ENCODE data around the gene UGT2A2.
"Not testable (repeated sequence)": the region's sequence is repeated elsewhere in the genome, so short reads cannot be mapped to it uniquely, and the experiment has no call there.

UGT2A2 gene

DNA sequence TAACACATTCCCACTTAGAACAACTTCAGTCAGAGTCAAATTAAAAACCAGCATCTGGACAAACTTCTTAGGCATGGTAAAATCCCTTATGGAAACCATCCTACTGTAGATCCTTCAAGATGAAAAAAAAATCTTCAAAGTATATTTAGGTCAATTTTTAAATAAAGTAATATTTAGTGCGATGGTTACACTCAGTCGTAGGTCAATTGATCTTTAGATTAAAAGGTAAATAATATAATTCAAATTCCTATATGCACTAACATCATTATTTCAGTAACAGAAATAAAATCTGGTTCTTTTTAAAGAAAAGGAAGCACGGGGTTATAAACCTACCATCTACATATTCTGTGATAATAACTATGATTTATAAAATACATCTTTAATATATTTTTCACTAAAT is at the start of gene UGT2A2:
TSS of gene UGT2A2 (minus strand) at position 101 of the 400 bp plus-strand sequence. CDS start at position 99, 2 bp downstream.
- no peaks in the 10 kb centered on the region for H3K27me3 ChIP-seq (ENCODE audit: low read depth)
- no peak within 1 kb of the TSS for H3K4me3 ChIP-seq
- no peaks in the 10 kb centered on the region for H3K36me3 ChIP-seq (replicated peaks)
- no peaks in the 10 kb centered on the region for H3K9me3 ChIP-seq
- in situ Hi-C loops (cut with MboI; ENCODE audit: low sequenced_read_pairs): no loop called here
- H3K4me1 ChIP-seq: no peaks in the 10 kb centered on the region
- DNase-seq (ENCODE audit: low spot score in 2 of 2): no peak

GRCh38 chr4:69684804-69685203 is 45.4 kb upstream of the UGT2A2 start:
- no peaks in the 10 kb centered on the region for H3K36me3 ChIP-seq (replicated peaks)
- DNase-seq (ENCODE audit: low spot score in 2 of 2): peak; percentile 43 to 95
- H3K27me3 ChIP-seq (ENCODE audit: low read depth): no peaks in the 10 kb centered on the region
- H3K4me3 ChIP-seq: no peak overlapping the region
- in situ Hi-C loops (cut with MboI; ENCODE audit: low sequenced_read_pairs): loop anchor here (25.0 kb wide), 2 partner anchors 202 to 502 kb away; partner anchors contain the start of gene ODAM
- peaks cover 14% of the 10 kb centered on the region for H3K4me1 ChIP-seq
- no peaks in the 10 kb centered on the region for H3K9me3 ChIP-seq

GRCh38 chr4:69668680-69669079 is 29.2 kb upstream of the UGT2A2 start:
- H3K4me1 ChIP-seq: no peaks in the 10 kb centered on the region; the same call in 1 of the 2 replicates
- no peaks in the 10 kb centered on the region for H3K36me3 ChIP-seq (replicated peaks)
- DNase-seq (ENCODE audit: low spot score in 2 of 2): no peak
- H3K27me3 ChIP-seq (ENCODE audit: low read depth): no peaks in the 10 kb centered on the region
- in situ Hi-C loops (cut with MboI; ENCODE audit: low sequenced_read_pairs): no loop called here
- no peak overlapping the region for H3K4me3 ChIP-seq
- no peaks in the 10 kb centered on the region for H3K9me3 ChIP-seq

DNA sequence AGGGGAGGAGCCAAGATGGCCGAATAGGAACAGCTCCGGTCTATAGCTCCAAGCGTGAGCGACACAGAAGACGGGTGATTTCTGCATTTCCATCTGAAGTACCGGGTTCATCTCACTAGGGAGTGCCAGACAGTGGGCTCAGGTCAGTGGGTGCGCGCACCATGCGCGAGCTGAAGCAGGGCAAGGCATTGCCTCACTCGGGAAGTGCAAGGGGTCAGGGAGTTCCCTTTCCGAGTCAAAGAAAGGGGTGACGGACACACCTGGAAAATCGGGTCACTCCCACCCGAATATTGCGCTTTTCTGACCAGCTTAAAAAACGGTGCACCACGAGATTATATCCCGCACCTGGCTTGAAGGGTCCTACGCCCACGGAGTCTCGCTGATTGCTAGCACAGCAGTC is 24.6 kb upstream of the UGT2A2 start:
- H3K27me3 ChIP-seq (ENCODE audit: low read depth); DNase-seq (ENCODE audit: low spot score in 2 of 2); H3K4me3 ChIP-seq; H3K36me3 ChIP-seq (replicated peaks); in situ Hi-C loops (cut with MboI; ENCODE audit: low sequenced_read_pairs); H3K9me3 ChIP-seq; H3K4me1 ChIP-seq: not testable (repeated sequence)

GRCh38 chr4:69661130-69661803 is 21.8 kb upstream of the UGT2A2 start:
- H3K4me1 ChIP-seq; H3K27me3 ChIP-seq (ENCODE audit: low read depth); H3K4me3 ChIP-seq; in situ Hi-C loops (cut with MboI; ENCODE audit: low sequenced_read_pairs); DNase-seq (ENCODE audit: low spot score in 2 of 2); H3K36me3 ChIP-seq (replicated peaks); H3K9me3 ChIP-seq: not testable (repeated sequence)

- Histone ChIP-seq H3K9me3 (no peaks in the 10 kb centered on the region; the same call in 1 of the 2 replicates), H3K36me3 (replicated peaks) (no peaks in the 10 kb centered on the region), H3K4me3 (no peak overlapping the region), H3K27me3 (ENCODE audit: low read depth) (no peaks in the 10 kb centered on the region), H3K4me1 (no peaks in the 10 kb centered on the region)
- in situ Hi-C loops (cut with MboI; ENCODE audit: low sequenced_read_pairs): no loop called here
- no peak for DNase-seq (ENCODE audit: low spot score in 2 of 2)
These were observed 18.7 kb upstream of the UGT2A2 start for GRCh38 chr4:69658133-69658532.

GRCh38 chr4:69656653-69657158 is 17.3 kb upstream of the UGT2A2 start:
- no peak for DNase-seq (ENCODE audit: low spot score in 2 of 2)
- no peaks in the 10 kb centered on the region for H3K36me3 ChIP-seq (replicated peaks)
- H3K9me3 ChIP-seq: no peaks in the 10 kb centered on the region
- H3K4me1 ChIP-seq: no peaks in the 10 kb centered on the region
- H3K4me3 ChIP-seq: no peak overlapping the region
- H3K27me3 ChIP-seq (ENCODE audit: low read depth): no peaks in the 10 kb centered on the region
- in situ Hi-C loops (cut with MboI; ENCODE audit: low sequenced_read_pairs): no loop called here

GRCh38 chr4:69653147-69653546 is 13.7 kb upstream of the UGT2A2 start, which contains the start of gene UGT2A1:
Gene UGT2A1, minus strand, starts transcription at chr4:69653247. Its CDS starts 5,603 bp downstream, at chr4:69647644.
- in situ Hi-C loops (cut with MboI; ENCODE audit: low sequenced_read_pairs): no loop called here
- H3K4me1 ChIP-seq: no peaks in the 10 kb centered on the region
- no peaks in the 10 kb centered on the region for H3K27me3 ChIP-seq (ENCODE audit: low read depth)
- no peak for DNase-seq (ENCODE audit: low spot score in 2 of 2)
- H3K9me3 ChIP-seq: no peaks in the 10 kb centered on the region
- no peaks in the 10 kb centered on the region for H3K36me3 ChIP-seq (replicated peaks)
- H3K4me3 ChIP-seq: no peak within 1 kb of the TSS

GRCh38 chr4:69650872-69651271 is 11.4 kb upstream of the UGT2A2 start:
- Histone ChIP-seq H3K27me3 (ENCODE audit: low read depth) (no peaks in the 10 kb centered on the region), H3K36me3 (replicated peaks) (no peaks in the 10 kb centered on the region), H3K4me3 (no peak overlapping the region), H3K4me1 (no peaks in the 10 kb centered on the region), H3K9me3 (no peaks in the 10 kb centered on the region)
- no peak for DNase-seq (ENCODE audit: low spot score in 2 of 2)
- in situ Hi-C loops (cut with MboI; ENCODE audit: low sequenced_read_pairs): no loop called here

- DNase-seq (ENCODE audit: low spot score in 2 of 2): no peak
- in situ Hi-C loops (cut with MboI; ENCODE audit: low sequenced_read_pairs): no loop called here
These were observed 10.2 kb upstream of the UGT2A2 start for GRCh38 chr4:69649629-69650028.

DNA sequence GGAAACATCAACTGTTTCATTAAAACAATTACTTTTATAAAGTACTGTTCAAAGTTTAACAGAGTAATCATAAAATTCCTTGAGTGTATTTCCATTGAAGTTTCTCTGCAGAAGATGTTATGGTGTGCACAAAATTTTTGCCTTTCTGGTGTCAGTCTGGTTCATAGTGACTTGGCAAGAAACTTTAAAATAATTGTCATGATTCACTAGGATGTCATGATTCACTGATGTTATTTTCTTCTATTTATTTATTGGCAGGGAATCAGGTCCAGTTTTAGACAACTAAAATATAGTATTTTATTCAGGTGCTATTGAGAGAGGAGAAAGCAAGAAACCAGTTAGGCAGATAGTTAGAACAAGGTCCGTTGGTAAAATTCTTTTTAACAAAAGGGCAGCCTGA is 9.8 kb upstream of the UGT2A2 start:
- Histone ChIP-seq H3K9me3 (no peaks in the 10 kb centered on the region), H3K27me3 (ENCODE audit: low read depth) (no peaks in the 10 kb centered on the region), H3K4me1 (no peaks in the 10 kb centered on the region), H3K4me3 (no peak overlapping the region), H3K36me3 (replicated peaks) (no peaks in the 10 kb centered on the region)
- in situ Hi-C loops (cut with MboI; ENCODE audit: low sequenced_read_pairs): no loop called here
- no peak for DNase-seq (ENCODE audit: low spot score in 2 of 2)

More at GRCh38 chr4:69649629-69650028, 10.2 kb upstream of the UGT2A2 start:
- Histone ChIP-seq H3K4me3 (no peak overlapping the region), H3K9me3 (no peaks in the 10 kb centered on the region), H3K27me3 (ENCODE audit: low read depth) (no peaks in the 10 kb centered on the region), H3K36me3 (replicated peaks) (no peaks in the 10 kb centered on the region), H3K4me1 (no peaks in the 10 kb centered on the region)

GRCh38 chr4:69642961-69643360 is 3.5 kb upstream of the UGT2A2 start:
- Histone ChIP-seq H3K4me1 (no peaks in the 10 kb centered on the region), H3K36me3 (replicated peaks) (no peaks in the 10 kb centered on the region), H3K27me3 (ENCODE audit: low read depth) (no peaks in the 10 kb centered on the region), H3K4me3 (no peak overlapping the region), H3K9me3 (no peaks in the 10 kb centered on the region)
- in situ Hi-C loops (cut with MboI; ENCODE audit: low sequenced_read_pairs): no loop called here
- DNase-seq (ENCODE audit: low spot score in 2 of 2): no peak

- no peaks in the 10 kb centered on the region for H3K36me3 ChIP-seq (replicated peaks)
- no peaks in the 10 kb centered on the region for H3K27me3 ChIP-seq (ENCODE audit: low read depth)
- no peak for DNase-seq (ENCODE audit: low spot score in 2 of 2)
- no peaks in the 10 kb centered on the region for H3K4me1 ChIP-seq
- in situ Hi-C loops (cut with MboI; ENCODE audit: low sequenced_read_pairs): no loop called here
- no peaks in the 10 kb centered on the region for H3K9me3 ChIP-seq
- H3K4me3 ChIP-seq: no peak overlapping the region
These were observed 847 bp upstream of the UGT2A2 start for GRCh38 chr4:69640289-69640688.

- H3K4me1 ChIP-seq: no peaks in the 10 kb centered on the region
- no peak overlapping the region for H3K4me3 ChIP-seq
- H3K36me3 ChIP-seq (replicated peaks): no peaks in the 10 kb centered on the region
- in situ Hi-C loops (cut with MboI; ENCODE audit: low sequenced_read_pairs): no loop called here
- no peaks in the 10 kb centered on the region for H3K9me3 ChIP-seq
- no peaks in the 10 kb centered on the region for H3K27me3 ChIP-seq (ENCODE audit: low read depth)
- DNase-seq (ENCODE audit: low spot score in 2 of 2): peak; percentile 26 to 43
These were observed 22.3 kb downstream of the UGT2A2 start for GRCh38 chr4:69617083-69617694.

Data from HAP-1 (cell line).